HG02981 (cell line): ENCODE data around the gene F7.

Experiments
- ATAC-seq: cut with Tn5 transposase; IDR thresholded peaks from one replicate; pipeline ENCODE4 v1.9.1; 2021; ENCODE audit warnings: mild to moderate bottlenecking, moderate library complexity; ENCODE audit not compliant: unreplicated experiment

Gene F7

DNA sequence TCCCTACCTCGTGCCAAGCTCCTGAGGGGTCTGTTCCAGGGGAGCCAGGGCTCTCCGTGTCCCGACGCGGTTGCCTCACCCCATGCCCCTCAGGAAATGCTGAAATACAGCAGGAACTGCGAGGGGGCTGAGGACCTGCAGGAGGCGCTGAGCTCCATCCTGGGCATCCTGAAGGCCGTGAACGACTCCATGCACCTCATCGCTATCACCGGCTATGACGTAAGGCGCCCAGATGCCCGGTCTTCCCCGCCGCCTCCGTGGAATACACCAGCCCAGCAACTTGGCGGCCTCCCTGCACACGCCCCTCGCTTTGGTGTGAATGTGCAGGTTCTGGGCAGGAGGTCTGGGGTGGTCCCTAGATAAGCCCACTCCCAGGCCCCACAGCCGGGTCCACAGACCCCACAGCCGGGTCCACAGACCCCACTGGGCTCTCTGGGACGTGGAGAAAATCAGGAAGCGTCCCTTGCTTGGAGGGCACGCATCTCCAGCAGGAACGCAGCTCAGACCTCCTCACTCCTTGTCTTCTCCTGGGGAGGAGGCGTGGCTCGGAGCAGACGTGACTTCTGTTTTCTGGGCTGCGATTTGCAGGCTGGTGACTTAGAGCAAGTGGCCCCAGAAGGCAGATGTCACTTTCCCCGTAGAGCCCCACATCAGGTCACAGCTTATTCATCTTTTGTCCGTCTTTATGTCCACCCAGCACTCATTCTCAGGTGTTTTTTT is 19.4 kb upstream of the F7 start:
- no peak for ATAC-seq

DNA sequence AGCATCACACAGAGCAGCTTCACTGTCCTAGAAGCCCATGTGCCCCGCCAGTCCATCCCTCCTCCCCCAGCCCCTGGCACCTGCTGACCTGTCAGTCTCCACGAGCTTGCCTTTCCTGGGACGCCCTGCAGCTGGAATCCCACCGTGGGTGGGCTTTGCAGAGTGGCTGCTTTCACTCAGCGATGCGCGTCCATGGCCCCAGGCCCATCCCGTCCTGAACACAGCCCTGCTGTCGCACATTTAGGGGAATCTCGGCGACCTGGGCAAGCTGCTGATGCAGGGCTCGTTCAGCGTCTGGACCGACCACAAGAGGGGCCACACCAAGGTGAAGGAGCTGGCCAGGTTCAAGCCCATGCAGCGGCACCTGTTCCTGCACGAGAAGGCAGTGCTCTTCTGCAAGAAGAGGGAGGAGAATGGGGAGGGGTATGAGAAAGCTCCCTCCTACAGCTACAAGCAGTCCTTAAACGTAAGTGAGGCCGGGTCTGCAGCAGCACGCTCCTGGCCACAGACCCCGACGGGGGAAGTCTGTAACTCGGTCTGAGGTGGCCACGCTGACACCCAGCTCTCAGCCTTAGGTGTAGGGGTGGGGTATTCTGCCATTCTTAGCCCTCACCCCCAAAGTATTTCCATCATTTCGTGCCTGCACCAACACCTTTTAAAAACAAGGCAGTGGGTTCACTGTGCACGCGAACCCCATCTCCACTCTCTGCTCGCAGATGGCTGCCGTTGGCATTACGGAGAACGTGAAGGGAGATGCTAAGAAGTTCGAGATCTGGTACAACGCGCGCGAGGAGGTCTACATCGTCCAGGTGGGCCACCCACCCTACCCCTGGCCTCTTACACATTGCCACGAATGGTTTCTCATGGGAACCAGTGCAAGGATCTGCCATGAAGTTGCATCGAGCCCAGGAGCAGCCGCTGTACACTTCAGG is 18.3 kb upstream of the F7 start:
- ATAC-seq, result no peak

DNA sequence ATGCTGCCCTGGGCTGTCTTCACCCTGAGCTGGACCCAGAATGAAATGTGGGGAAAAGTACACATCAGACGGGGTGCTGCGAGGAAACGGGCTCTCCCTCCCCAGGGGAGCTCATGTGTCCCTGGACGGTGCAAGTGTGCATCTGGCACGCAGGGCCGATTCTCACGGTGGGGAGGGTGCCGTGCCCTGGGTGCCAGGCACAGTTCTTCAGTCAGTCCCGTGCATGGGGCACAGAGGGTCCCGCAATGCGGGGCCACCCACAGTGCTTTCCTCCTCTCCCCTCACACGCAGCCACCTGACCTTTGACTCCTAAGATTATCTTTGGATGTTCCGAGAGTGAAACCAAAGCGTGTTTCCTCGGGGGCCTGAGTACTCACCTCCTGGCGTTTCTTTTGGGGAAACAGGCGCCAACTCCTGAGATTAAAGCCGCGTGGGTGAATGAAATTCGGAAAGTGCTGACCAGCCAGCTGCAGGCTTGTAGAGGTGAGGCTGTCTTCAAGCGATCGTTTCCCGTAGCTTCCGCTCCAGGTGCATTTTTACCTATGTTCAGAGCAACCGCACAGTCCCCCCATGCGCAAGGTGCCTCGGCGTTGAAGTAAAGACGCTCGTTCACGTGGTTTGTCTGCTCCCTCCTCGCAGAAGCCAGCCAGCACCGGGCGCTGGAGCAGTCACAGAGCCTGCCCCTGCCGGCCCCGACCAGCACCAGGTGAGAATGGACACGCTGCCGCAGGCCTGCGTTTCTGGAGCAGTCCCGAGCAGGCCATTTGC is 17.5 kb upstream of the F7 start:
- no peak for ATAC-seq

DNA sequence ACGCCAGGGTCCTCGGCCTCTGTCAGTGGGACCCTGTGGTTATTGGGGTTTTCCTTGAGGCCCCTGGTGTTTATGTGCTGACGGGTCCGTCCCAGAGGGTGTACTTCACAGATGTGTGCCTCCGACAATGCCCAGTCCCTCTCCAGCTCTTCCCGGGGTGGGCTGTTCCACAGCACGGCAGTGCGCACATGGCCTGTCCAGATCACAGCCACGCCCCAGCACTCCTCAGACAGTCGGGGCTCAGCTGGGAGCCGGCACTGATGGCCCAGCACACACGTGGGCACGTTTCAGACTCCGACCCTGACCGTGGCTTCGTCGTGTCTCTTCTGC is 16.9 kb upstream of the F7 start:
- no peak for ATAC-seq

DNA sequence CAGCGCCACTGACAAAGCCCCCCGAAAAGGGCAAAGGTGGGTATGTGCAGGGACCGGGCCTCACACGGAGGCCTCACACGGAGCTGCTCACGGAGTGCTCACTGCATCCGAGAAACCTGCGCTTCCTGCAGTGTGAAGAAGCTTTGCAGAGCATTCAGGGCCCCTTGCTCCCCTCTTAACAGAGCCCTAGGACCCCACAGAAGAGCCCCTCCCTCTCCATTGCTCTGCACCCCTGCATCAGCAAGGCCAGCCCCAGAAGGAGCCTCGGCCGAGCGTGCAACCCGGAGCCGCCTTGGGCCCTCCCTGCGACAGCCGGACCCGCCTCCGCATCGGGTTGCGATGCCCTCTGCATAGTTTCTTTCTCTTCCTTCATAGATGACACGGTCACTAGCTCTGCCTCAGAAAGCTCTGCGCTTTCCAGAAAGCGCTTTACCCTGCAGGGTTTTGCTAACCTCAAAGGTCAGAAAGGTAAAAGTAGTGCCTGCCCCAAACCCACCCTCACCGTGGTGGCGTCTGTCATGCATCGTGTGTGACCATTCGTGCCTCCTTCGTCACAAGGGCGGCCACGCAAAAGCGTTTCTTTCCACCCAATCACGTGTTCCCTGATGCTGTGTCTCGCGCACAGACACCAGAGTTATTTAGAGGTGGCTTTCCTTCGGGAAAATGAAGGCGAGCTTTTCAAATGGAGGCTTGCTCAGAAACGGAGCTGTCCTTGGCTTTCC is 15.7 kb upstream of the F7 start:
- ATAC-seq, result no peak

DNA sequence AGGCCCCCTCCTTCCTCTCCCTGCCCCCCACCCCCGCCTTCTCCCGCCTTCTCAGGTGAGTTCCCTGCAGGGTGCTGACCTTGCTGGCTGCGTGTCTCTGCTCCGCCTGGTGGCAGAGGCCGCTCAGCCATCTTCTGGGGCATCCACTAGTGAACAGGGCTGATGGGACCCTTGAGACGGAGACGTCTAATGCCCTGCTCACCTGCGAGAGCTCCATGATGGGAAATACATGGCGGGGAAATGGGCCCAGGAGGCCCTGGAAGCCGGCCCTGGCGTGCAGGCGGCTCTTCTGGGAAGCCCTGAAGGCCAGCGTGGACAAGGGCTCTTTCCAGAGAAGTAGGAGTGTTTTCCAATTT is 15.2 kb upstream of the F7 start:
- ATAC-seq, result no peak

DNA sequence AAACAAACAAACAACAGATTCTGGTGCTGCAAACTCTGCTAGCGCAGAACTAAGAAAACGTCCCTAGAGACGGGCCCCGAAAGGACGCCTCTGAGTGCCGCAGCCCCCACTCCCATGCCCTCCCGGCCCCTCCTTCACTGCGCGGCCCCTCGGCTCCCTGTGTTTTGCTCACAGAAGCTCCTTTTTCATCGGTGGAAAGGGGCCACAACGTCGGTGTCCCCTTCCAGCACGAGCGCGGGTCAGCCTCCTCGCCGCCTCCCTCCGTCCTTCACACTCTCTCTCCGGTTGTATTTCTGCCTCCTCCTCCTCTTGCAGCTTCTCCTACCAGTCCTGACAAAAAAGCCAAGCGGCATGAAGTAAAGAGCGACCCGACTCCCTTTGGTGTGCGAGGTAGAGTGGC is 14.8 kb upstream of the F7 start:
- ATAC-seq, result no peak

DNA sequence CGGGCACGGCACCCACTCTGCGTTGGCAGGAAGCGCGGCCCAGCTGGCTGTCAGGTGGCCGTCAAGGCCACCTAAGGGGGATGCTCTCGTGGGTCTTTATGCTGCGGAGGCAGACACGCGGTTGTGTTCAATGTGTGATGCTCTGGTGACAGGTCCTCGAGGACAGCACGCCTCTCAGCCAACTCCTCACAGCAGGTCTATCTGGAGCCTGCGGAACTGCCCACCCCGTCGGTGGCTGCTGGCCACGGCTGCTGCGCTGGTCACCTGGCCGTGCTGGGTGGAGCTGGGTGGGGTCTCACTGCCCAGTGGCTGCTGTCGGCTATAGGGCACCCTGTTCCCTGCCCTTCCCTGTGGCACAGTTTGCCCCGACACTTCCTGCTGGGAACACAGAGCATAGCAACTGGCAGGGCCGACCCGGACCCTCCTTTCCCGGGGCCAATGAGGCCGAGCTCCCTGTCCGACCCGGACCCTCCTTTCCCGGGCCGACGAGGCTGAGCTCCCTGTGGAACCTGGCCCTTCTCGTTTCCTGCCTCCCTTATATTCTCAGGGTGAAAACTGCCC is 14.3 kb upstream of the F7 start:
- ATAC-seq, result no peak

DNA sequence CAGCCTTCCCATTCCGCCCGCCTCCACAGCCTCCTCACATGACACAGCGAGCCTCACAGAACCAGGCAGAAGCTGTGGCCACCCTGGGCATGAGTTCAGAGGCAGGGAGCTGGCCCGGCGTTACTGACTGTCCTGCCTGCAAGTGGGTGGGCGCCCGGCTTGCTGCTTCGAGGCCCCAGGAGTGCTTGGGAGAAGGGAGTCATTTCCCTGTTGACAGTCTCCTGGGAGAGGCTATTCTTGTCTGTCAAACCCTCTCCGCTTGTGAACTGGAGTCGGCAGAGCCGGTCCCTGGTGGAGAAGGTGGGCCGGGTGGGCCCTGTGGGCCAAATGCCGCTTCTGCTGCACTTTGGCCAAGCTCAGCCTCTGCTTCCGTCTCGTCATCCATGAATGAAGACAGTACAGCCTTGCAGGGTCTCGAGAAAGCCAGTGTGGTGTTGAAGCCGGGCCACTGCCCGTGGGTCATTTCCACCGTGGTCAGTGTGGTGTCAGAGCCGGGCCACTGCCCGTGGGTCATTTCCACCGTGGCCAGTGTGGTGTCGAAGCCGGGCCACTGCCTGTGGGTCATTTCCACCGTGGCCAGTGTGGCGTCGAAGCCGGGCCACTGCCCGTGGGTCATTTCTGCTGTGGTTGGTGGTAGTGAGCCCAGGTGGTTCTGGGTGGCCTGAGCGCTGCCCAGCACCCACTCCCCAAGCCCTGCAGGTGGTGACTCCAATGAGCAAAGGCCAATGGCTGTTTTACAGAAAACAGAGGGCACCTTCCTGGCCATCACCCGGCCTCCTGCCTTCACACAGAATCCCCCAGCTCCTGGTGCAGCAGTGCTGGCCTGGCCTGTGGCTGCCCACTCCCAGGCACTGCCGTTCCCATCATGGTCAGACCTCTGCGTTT is 13.5 kb upstream of the F7 start:
- ATAC-seq, result no peak

DNA sequence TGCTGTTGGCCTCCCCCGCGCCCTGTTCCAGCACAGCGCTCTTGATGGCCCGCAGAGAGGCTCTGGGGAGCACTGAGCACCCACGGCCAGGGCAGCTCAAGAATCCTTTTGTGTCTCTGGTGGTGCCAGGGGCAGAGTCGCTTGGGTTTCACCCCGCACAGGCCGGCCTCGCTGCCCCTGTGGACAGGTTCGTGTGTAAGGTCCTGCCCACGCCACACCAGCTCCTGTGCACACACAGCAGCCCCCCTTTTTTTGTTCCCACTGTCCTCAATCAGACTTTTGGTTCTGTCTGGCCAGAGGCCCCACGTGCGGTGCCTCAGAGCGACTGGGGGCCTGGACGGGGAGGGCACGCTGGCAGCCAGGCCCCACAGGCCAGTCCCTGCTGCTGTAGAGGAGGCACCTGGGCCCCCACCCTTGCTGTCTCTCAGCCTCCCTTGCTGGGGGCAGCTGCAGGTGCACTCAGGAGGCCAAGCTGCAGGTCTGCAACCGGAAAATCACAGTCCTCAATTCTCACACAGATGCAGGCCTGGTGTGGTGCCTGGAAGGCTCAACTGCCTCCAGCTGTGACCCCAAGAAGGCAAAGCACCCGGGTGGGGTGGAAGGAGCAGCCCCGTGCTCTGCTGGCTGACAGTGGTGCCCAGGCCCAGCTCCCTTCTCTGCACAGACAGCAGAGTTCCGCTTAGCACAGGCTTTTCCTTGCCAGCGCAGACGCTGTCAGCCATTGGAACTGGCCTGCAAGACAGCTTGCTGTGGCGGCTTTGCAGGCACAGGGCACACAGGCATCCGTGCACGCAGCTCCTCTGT is 12.6 kb upstream of the F7 start:
- ATAC-seq, result no peak

DNA sequence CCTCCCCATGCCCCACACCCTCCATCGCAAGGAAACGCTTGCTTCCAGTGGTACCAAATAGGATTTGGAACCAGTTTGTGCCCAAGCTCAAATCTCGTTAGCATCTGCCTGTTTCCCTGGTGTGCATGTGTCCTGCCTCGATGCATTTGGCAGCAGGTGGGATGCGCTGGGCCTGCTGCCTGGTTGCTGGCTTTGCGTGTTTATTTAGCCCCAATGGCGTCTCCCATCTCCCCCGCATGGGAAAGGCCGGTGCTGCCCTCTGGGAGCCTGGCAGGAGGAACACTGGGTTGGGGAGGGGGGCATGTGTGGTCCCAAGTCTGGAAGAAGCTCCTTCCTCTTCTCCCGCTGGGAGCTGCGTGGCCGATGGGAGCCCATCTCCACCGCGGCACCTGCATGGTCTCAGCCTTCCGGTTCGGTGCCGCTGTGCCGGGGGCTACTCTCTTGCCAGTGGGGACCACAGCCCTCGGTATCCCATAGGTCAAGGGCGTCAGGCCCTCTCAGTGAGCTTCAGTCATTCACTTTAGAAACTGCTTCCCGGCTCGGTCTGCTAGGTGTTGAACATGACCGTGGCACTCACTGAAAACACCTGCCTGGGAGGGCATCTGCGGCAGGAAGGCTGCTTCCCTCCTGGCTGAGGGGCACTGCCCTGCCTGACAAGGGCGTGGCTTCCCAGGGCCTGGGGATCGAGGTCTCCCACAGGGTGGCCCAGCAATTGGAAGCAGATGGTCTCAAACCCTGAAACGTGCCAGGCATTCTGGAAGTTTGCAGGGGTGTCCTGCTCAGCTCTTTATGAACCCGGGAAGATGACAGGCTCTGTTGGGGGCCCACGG is 11.8 kb upstream of the F7 start:
- ATAC-seq, result no peak

DNA sequence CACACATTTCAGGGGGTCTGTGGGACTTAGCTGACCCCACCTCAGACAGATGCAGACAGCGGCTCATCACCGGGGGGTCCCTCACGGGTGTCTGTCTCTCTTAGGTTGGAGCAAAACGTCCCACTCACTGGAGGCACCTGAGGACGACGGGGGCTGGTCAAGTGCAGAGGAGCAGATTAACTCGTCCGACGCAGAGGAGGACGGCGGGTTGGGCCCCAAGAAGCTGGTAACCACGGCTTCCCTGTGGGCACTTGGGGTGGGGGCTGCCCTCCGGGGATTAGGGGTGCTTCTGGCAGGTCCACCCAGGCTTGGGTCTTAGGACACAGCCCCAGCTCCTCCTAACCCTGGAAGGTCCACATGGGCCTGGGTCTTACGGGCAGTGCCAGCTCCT is 11.2 kb upstream of the F7 start:
- no peak for ATAC-seq

DNA sequence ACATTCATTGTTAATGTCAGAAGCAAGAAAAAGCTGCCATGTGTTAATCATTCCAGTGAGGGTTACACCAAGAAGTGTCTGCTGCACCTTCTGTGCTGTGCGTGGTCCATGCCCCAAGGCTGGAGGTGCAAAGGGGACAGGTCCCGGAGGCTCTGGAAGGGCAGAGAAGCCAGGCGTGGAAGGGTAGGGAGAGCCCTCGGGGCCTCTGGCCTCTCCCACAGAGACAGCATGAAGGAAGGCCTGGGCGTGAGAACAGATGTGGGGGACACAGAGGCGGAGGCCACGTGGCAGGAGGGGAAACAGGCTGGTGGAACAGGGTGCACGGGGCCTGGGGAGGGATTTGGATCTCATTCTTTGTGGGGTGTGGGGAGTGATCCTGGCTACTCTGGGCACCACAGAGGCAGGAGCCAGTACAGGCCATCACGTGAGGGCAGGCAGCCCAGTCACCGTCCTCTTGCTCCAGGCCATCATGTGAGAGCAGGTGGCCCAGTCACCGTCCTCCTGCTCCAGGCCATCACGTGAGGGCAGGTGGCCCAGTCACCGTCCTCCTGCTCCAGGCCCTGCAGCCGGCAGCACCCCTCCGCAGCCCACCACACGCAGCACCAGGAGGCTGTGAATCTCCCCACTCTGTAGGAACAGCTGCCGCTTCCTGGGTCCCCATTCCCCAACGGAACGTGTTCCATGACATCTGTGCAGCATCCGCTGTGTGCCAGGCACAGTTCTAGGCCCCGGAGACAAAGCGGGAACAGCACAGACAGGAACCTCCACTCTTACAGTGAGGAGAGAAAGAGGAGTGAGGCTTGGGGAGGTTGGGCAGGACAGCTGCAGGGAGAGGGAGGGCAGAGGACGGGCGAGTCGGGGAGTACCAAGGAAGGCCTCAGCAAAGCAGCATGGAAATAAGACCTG is 10.2 kb upstream of the F7 start:
- ATAC-seq, result no peak

DNA sequence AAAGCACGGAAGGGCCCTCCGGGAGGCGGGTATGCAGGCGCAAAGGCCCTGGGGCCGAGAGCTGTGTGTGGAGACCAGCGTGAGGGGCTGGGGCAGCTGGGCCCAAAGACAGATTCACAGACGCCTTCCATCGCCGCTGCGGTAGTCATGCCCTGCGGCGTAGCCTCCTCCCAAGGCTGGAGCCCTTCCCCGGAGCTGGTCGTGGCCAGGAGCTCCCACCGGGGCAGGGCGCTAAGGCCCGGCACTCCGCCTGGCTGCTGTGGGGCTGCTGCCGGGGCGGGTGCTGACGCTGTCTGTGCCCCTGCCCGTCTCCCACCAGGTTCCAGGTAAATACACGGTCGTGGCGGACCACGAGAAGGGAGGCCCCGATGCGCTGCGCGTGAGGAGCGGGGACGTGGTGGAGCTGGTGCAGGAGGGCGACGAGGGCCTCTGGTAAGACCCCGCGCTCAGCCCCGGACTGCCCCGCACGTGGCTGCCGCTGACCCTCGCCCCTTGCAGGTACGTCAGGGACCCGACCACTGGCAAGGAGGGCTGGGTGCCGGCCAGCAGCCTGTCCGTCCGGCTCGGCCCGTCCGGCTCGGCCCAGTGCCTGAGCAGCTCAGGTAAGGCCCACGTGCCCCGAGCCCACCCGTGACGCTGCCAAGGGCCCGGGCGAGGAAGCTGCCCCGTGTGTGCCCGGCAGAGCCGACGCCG is 9.4 kb upstream of the F7 start:
- ATAC-seq, result no peak

DNA sequence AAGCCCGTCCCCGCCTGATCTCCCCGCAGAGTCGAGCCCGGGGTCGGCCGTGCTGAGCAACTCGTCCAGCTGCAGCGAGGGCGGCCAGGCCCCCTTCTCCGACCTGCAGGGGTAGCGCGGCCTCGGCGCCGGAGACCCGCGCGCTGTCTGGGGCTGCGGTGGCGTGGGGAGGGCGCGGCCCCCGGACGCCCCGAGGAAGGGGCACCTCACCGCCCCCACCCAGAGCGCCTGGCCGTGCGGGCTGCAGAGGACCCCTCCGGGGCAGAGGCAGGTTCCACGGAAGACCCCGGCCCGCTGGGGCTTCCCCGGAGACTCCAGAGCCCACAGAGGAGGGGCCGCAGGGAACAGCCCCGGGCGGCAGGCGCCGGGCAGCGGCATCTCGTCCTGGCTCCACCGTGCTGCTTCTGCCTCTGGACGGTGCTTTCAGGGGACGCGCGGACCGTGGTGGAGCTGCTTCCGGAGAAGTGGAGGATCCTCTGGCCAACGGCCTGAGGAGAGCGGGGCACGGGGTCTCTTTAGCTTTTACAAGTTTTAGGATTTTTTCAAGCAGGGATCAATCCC is 8.8 kb upstream of the F7 start:
- ATAC-seq, result no peak

DNA sequence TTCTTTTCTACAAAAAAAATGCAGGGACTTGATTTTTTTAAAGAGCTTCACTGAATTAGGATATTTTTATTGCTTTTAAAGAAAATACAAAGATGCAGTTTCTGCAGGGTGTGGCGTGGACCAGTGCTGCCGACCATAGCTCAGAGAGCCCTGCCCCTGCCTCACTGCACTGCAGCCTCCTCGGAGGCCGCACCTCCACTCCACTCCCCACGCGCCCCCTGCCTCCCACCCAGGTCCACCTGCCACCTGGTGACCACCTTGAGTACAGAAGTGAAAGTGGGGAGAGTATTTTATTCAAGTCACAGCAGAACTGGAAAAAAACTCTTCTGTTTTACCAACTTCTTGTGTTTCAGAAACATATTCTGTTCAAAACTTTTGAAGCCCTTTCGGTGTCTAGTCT is 7.9 kb upstream of the F7 start:
- no peak for ATAC-seq
